Mammary epithelial cell (primary cell): ENCODE measurements around the gene IGFN1.

ENCODE experiments used
- EZH2 ChIP-seq: IDR thresholded peaks from 2 replicates; pipeline ENCODE4 v1.6.1; 2012; ENCODE audit warnings: low read length, inconsistent platforms, borderline replicate concordance
- TF ChIP-seq, protein P1 (sequence below), 2 donors: IDR thresholded peaks in 1 of 2; conservative IDR thresholded peaks in 1 of 2; 2 replicates each; pipeline ENCODE4 v1.5.1; 2011 to 2012; ENCODE audit warnings: inconsistent platforms in 2 of 2, low read length in 2 of 2, mild to moderate bottlenecking in 2 of 2, control low read depth in 1 of 2, low read depth in 1 of 2; ENCODE audit not compliant: insufficient read depth in 1 of 2; ENCODE audit errors: extremely low read depth in 1 of 2

DNA sequence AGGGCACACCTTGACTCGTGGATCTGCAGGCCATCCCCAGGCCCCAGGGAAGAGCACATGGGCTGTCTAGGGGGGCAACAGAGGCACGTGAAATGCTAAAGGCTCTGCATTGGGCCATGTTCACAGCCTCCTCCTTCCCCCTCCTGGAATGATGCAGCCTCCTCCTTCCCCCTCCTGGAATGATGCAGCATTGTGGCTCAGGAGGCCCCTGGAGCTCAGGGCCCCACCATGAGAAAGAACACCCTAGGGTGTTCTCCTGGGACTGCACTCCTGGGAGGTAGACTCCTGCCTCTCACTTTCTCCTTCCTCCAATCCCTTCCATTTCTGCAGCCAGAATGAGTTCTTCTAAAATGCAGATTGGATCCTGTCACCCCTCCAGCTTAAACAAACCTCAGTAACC, 1.5 kb upstream of the IGFN1 start:
- TF ChIP-seq, protein P1, sequence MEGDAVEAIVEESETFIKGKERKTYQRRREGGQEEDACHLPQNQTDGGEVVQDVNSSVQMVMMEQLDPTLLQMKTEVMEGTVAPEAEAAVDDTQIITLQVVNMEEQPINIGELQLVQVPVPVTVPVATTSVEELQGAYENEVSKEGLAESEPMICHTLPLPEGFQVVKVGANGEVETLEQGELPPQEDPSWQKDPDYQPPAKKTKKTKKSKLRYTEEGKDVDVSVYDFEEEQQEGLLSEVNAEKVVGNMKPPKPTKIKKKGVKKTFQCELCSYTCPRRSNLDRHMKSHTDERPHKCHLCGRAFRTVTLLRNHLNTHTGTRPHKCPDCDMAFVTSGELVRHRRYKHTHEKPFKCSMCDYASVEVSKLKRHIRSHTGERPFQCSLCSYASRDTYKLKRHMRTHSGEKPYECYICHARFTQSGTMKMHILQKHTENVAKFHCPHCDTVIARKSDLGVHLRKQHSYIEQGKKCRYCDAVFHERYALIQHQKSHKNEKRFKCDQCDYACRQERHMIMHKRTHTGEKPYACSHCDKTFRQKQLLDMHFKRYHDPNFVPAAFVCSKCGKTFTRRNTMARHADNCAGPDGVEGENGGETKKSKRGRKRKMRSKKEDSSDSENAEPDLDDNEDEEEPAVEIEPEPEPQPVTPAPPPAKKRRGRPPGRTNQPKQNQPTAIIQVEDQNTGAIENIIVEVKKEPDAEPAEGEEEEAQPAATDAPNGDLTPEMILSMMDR (conservative IDR thresholded peaks at IDR 0.05 in 1 of 2, IDR thresholded peaks at IDR 0.05 in 1 of 2; ENCODE audit: extremely low read depth in 1 of 2, insufficient read depth in 1 of 2, low read depth in 1 of 2, low read length in 2 of 2): no peak
- no peak for TF ChIP-seq EZH2
